Nephron progenitor cell (in vitro differentiated cells): ENCODE measurements around the gene ZNF618.

Source experiments
- DNase-seq: peaks from one replicate; pipeline ENCODE4 v3.0.0; 2021
- H3K27ac Mint-ChIP-seq: 2 replicates; pipeline ENCODE4 v1.8.0; 2021; ENCODE audit warnings: mild to moderate bottlenecking, moderate library complexity, mixed read lengths
- H3K27me3 Mint-ChIP-seq: 2 replicates; pipeline ENCODE4 v1.8.0; 2021; ENCODE audit warnings: mild to moderate bottlenecking, low read depth, mixed read lengths; ENCODE audit not compliant: poor library complexity
- H3K36me3 Mint-ChIP-seq: 2 replicates; pipeline ENCODE4 v1.8.0; 2021; ENCODE audit warnings: low read depth, mixed read lengths
- H3K4me1 Mint-ChIP-seq: 2 replicates; pipeline ENCODE4 v1.8.0; 2021; ENCODE audit warnings: mixed read lengths
- H3K4me3 Mint-ChIP-seq: 2 replicates; pipeline ENCODE4 v1.8.0; 2021; ENCODE audit warnings: mild to moderate bottlenecking, moderate library complexity, mixed read lengths
- H3K9me3 Mint-ChIP-seq: 2 replicates; pipeline ENCODE4 v1.8.0; 2021; ENCODE audit warnings: mild to moderate bottlenecking, moderate library complexity, mixed read lengths
- CTCF ChIP-seq: fragments of 200-600 bp; sonication (generic); IDR thresholded peaks from 2 replicates; pipeline ENCODE4 v1.5.0; 2021; ENCODE audit warnings: antibody characterized with exemption

The ZNF618 gene

GRCh38 chr9:114088571-114089170 is 212.6 kb downstream of the ZNF618 start:
- no peak for DNase-seq
- H3K27me3 Mint-ChIP-seq, result peaks cover 32% of the 10 kb centered on the region
- H3K36me3 Mint-ChIP-seq, result no peaks in the 10 kb centered on the region
- peaks cover 6% of the 10 kb centered on the region for H3K4me1 Mint-ChIP-seq
- H3K27ac Mint-ChIP-seq, result no peak overlapping the region
- no peaks in the 10 kb centered on the region for H3K9me3 Mint-ChIP-seq
- H3K4me3 Mint-ChIP-seq, result no peak overlapping the region
- no peak for TF ChIP-seq CTCF

GRCh38 chr9:114089206-114089840 is 213.2 kb downstream of the ZNF618 start:
- Mint-ChIP-seq H3K9me3 (no peaks in the 10 kb centered on the region), H3K36me3 (no peaks in the 10 kb centered on the region), H3K27me3 (peaks cover 31% of the 10 kb centered on the region), H3K27ac (no peak overlapping the region), H3K4me1 (peaks cover 6% of the 10 kb centered on the region), H3K4me3 (no peak overlapping the region)
- no peak for DNase-seq
- TF ChIP-seq CTCF, result no peak

GRCh38 chr9:114090798-114091197 is 214.7 kb downstream of the ZNF618 start:
- H3K27me3 Mint-ChIP-seq, result peaks cover 27% of the 10 kb centered on the region
- no peaks in the 10 kb centered on the region for H3K9me3 Mint-ChIP-seq
- no peak overlapping the region for H3K4me3 Mint-ChIP-seq
- TF ChIP-seq CTCF, result no peak
- no peaks in the 10 kb centered on the region for H3K36me3 Mint-ChIP-seq
- peaks cover 6% of the 10 kb centered on the region for H3K4me1 Mint-ChIP-seq
- no peak overlapping the region for H3K27ac Mint-ChIP-seq
- no peak for DNase-seq

- no peaks in the 10 kb centered on the region for H3K9me3 Mint-ChIP-seq
- TF ChIP-seq CTCF, result no peak
- peaks cover 12% of the 10 kb centered on the region for H3K4me1 Mint-ChIP-seq
- DNase-seq, result no peak
- no peak overlapping the region for H3K27ac Mint-ChIP-seq
- no peaks in the 10 kb centered on the region for H3K36me3 Mint-ChIP-seq
- peaks cover 30% of the 10 kb centered on the region for H3K27me3 Mint-ChIP-seq
- H3K4me3 Mint-ChIP-seq, result no peak overlapping the region
Measured at GRCh38 chr9:114091711-114092110, 215.6 kb downstream of the ZNF618 start.

GRCh38 chr9:114092336-114092735 is 216.2 kb downstream of the ZNF618 start:
- no peaks in the 10 kb centered on the region for H3K9me3 Mint-ChIP-seq
- peaks cover 32% of the 10 kb centered on the region for H3K27me3 Mint-ChIP-seq
- no peaks in the 10 kb centered on the region for H3K36me3 Mint-ChIP-seq
- H3K4me1 Mint-ChIP-seq, result peaks cover 18% of the 10 kb centered on the region
- H3K27ac Mint-ChIP-seq, result no peak overlapping the region
- no peak overlapping the region for H3K4me3 Mint-ChIP-seq
- DNase-seq, result no peak
- no peak for TF ChIP-seq CTCF

- peaks cover 33% of the 10 kb centered on the region for H3K27me3 Mint-ChIP-seq
- H3K4me1 Mint-ChIP-seq, result peaks cover 22% of the 10 kb centered on the region
- H3K27ac Mint-ChIP-seq, result no peak overlapping the region
- H3K4me3 Mint-ChIP-seq, result no peak overlapping the region
- no peak for DNase-seq
- no peaks in the 10 kb centered on the region for H3K36me3 Mint-ChIP-seq
- TF ChIP-seq CTCF, result no peak
- H3K9me3 Mint-ChIP-seq, result no peaks in the 10 kb centered on the region
Measured at GRCh38 chr9:114093031-114093471, 216.9 kb downstream of the ZNF618 start.
